ENCODE measurements around the gene PDE6A. TPM values are rescaled to one million over a fixed set of nuclear protein-coding genes. Genes with fewer than 3 reads are reported as not detected.

The PDE6A gene
- total and polyA plus RNA-seq, 2 donors (not counting 3 experiments of a cell fraction or from before 2014, with no cell fraction given): not detected

- H3K4me2 ChIP-seq (ENCODE audit: insufficient read depth, low read length): no peak overlapping the region
- no peak for DNase-seq (ENCODE audit: low read depth, low spot score)
- POLR2A ChIA-PET: no interaction called here
- H3K9ac ChIP-seq (replicated peaks; ENCODE audit: extremely low read depth, insufficient read depth, low read length): no peak overlapping the region
- dilution Hi-C loops (cut with MboI; ENCODE audit: extremely low pct_ligation_motif_present, low sequenced_read_pairs): no loop called here
- H4K20me1 ChIP-seq (replicated peaks; ENCODE audit: control insufficient read depth, extremely low read depth, insufficient read depth, low read length): no peaks in the 10 kb centered on the region
- H3K4me1 ChIP-seq (ENCODE audit: control insufficient read depth, extremely low read depth, insufficient read depth, low read length): peaks cover 10% of the 10 kb centered on the region
- CTCF ChIA-PET: interaction anchor here (1.9 to 19.7 kb wide), 4 partner anchors 11 to 173 kb away, joined by 10 to 639 read pairs (median 358); partner anchors contain the start of gene SLC26A2
- TF ChIP-seq CTCF (IDR thresholded peaks at IDR 0.05; ENCODE audit: extremely low read depth in 1 of 2, insufficient read depth in 1 of 2, low read depth in 1 of 2, low read length in 2 of 2) (no peak), POLR2AphosphoS5 (IDR thresholded peaks at IDR 0.05; ENCODE audit: insufficient read depth, low read depth, low read length) (no peak), FOS (IDR thresholded peaks at IDR 0.05; ENCODE audit: borderline replicate concordance, insufficient read depth, low read length) (no peak), POLR2A (IDR thresholded peaks at IDR 0.05; ENCODE audit: low read depth, low read length) (no peak), MAX (IDR thresholded peaks at IDR 0.05; ENCODE audit: insufficient read depth, insufficient read length) (no peak), MYC (IDR thresholded peaks at IDR 0.05; ENCODE audit: low read depth, low read length) (no peak), EZH2 (IDR thresholded peaks at IDR 0.05; ENCODE audit: borderline replicate concordance, low read depth, low read length, severe bottlenecking) (no peak), GATA2 (IDR thresholded peaks at IDR 0.05; ENCODE audit: insufficient read depth, insufficient read length, low read depth, low read length) (no peak), JUN (IDR thresholded peaks at IDR 0.05; ENCODE audit: borderline replicate concordance, insufficient read depth, insufficient read length, low read depth) (no peak)
- H3K4me3 ChIP-seq (replicated peaks in 1 of 3; ENCODE audit: insufficient read depth in 1 of 3, low read depth in 1 of 3, low read length in 3 of 3): no peak overlapping the region
- H3K9me1 ChIP-seq (replicated peaks; ENCODE audit: control insufficient read depth, extremely low read depth, insufficient read depth, low read length): no peaks in the 10 kb centered on the region
- H2AFZ ChIP-seq (ENCODE audit: low read depth, low read length): no peak overlapping the region
- H3K27me3 ChIP-seq (ENCODE audit: control insufficient read depth in 2 of 2, insufficient read depth in 2 of 2, low read length in 2 of 2): no peaks in the 10 kb centered on the region
- H3K27ac ChIP-seq (ENCODE audit: insufficient read depth, low read depth, low read length): no peak overlapping the region
- no peak for FAIRE-seq
- intact Hi-C loops (cut with micrococcal nuclease): no loop called here
- H3K9me3 ChIP-seq (replicated peaks; ENCODE audit: control insufficient read depth, insufficient read depth, low read length): no peaks in the 10 kb centered on the region
- H3K79me2 ChIP-seq (ENCODE audit: control insufficient read depth, insufficient read depth, low read length): no peaks in the 10 kb centered on the region
- H3K36me3 ChIP-seq (ENCODE audit: control insufficient read depth in 2 of 2, extremely low read depth in 1 of 2, insufficient read depth in 2 of 2, low read length in 2 of 2): no peaks in the 10 kb centered on the region
- BruUV-seq (replicated peaks): no TSS peak
Observed at GRCh38 chr5:149840226-149840825, 104.3 kb downstream of the PDE6A start.
